Ishikawa (cell line): ENCODE results near the gene STK32C.

Experiments used
- CEBPB ChIP-seq: IDR thresholded peaks from 2 replicates; pipeline ENCODE4 v1.6.1; 2012
- CREB1 ChIP-seq: IDR thresholded peaks from 2 replicates; pipeline ENCODE4 v1.6.1; 2012; ENCODE audit warnings: low read depth
- EGR1 ChIP-seq: IDR thresholded peaks from 2 replicates; pipeline ENCODE4 v1.6.1; 2012
- EP300 ChIP-seq: IDR thresholded peaks from 2 replicates; pipeline ENCODE4 v1.6.1; 2012; ENCODE audit warnings: borderline replicate concordance
- FOXM1 ChIP-seq: IDR thresholded peaks from 2 replicates; pipeline ENCODE4 v1.6.1; 2012; ENCODE audit warnings: low read depth, borderline replicate concordance
- NFIC ChIP-seq: IDR thresholded peaks from 2 replicates; pipeline ENCODE4 v1.6.1; 2012
- RAD21 ChIP-seq: IDR thresholded peaks from 2 replicates; pipeline ENCODE4 v1.6.1; 2012; ENCODE audit warnings: low read depth
- TAF1 ChIP-seq: IDR thresholded peaks from 2 replicates; pipeline ENCODE4 v1.6.1; 2012; ENCODE audit warnings: low read depth, mild to moderate bottlenecking
- TCF12 ChIP-seq: IDR thresholded peaks from 2 replicates; pipeline ENCODE4 v1.6.1; 2012; ENCODE audit warnings: low read depth
- TEAD4 ChIP-seq: IDR thresholded peaks from 2 replicates; pipeline ENCODE4 v1.6.1; 2012
- YY1 ChIP-seq: IDR thresholded peaks from 2 replicates; pipeline ENCODE4 v1.6.1; 2012; ENCODE audit warnings: low read depth
- ZBTB7A ChIP-seq: IDR thresholded peaks from 2 replicates; pipeline ENCODE4 v1.6.1; 2012; ENCODE audit warnings: low read depth
- TF ChIP-seq, protein P1 (sequence below): IDR thresholded peaks from 2 replicates; pipeline ENCODE4 v1.6.1; 2012; ENCODE audit warnings: low read depth, mild to moderate bottlenecking
- TF ChIP-seq, protein P2 (sequence below): IDR thresholded peaks from 2 replicates; pipeline ENCODE4 v1.6.1; 2012
- TF ChIP-seq, protein P3 (sequence below): IDR thresholded peaks from 2 replicates; pipeline ENCODE4 v1.6.1; 2012

Gene STK32C

DNA sequence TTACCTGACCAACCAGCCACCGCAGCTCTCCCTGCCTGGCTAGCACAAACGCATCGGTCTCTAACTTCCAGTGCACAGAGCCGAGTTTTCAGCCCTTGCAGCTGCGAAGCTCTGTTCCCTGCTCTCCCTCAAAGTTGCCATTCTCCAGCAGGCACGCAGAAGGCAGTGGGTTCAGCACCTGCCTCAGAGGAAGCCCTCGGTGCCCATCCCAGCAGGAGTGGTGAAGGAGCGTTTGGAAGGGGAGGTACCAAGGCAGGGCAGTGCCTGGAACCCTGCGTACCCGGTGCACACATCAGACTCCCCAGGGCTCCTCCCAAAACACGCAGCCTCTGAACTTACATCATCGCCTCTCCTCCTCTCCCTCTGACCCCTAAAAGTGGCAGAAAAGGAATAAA is 1.7 kb upstream of the STK32C start:
- TF ChIP-seq, protein P1, sequence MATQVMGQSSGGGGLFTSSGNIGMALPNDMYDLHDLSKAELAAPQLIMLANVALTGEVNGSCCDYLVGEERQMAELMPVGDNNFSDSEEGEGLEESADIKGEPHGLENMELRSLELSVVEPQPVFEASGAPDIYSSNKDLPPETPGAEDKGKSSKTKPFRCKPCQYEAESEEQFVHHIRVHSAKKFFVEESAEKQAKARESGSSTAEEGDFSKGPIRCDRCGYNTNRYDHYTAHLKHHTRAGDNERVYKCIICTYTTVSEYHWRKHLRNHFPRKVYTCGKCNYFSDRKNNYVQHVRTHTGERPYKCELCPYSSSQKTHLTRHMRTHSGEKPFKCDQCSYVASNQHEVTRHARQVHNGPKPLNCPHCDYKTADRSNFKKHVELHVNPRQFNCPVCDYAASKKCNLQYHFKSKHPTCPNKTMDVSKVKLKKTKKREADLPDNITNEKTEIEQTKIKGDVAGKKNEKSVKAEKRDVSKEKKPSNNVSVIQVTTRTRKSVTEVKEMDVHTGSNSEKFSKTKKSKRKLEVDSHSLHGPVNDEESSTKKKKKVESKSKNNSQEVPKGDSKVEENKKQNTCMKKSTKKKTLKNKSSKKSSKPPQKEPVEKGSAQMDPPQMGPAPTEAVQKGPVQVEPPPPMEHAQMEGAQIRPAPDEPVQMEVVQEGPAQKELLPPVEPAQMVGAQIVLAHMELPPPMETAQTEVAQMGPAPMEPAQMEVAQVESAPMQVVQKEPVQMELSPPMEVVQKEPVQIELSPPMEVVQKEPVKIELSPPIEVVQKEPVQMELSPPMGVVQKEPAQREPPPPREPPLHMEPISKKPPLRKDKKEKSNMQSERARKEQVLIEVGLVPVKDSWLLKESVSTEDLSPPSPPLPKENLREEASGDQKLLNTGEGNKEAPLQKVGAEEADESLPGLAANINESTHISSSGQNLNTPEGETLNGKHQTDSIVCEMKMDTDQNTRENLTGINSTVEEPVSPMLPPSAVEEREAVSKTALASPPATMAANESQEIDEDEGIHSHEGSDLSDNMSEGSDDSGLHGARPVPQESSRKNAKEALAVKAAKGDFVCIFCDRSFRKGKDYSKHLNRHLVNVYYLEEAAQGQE = no peak
- TF ChIP-seq EP300 (no peak), CREB1 (no peak)

DNA sequence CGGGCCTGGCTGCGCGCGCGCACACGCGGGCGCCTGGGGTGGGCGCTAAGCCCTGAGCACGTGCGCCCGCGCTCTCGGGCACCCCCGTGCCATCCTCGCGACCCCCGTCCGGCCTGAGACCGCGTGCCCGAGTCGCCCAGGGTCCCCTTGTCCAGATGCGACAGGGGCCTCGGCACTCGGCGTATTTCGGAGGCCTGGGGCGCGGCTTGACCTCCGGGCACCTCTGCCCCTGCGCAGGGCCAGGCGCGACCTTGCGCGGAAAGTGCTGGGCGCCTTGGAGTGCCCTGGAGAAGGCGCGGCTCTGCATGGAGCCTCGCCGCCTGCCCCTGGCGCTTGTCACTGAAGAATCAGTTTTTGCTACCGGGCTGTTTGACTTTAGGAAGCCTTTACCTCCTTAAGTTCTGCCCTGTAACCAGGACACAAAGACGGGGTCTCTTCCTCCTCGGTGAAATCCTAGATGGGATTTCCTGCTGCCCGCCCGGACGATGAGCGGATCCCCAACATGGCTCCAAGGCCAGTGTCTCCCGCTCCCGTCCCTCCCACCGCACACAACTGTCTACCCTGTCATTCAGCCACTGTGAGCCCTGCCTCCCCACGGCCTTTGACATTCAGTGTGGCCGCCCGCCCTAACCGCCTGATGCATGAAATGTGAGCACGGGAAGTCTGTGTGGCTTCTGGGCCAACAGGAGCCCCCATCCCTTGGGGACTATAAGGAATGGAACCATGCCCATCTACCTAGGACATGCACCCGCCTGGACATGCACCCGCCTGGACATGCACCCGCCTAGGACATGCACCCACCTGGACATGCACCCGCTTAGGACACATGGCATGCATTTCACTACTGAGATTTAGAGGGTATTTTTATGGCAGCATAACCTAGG is 1.1 kb upstream of the STK32C start:
- TF ChIP-seq, protein P2, sequence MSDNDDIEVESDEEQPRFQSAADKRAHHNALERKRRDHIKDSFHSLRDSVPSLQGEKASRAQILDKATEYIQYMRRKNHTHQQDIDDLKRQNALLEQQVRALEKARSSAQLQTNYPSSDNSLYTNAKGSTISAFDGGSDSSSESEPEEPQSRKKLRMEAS = peak; percentile 95
- TF ChIP-seq, protein P1 = no peak
- TF ChIP-seq TAF1 (0 out of 2 replicates have a peak, but pooled peaks have one; percentile 44), CREB1 (no peak)
- TF ChIP-seq, protein P3, sequence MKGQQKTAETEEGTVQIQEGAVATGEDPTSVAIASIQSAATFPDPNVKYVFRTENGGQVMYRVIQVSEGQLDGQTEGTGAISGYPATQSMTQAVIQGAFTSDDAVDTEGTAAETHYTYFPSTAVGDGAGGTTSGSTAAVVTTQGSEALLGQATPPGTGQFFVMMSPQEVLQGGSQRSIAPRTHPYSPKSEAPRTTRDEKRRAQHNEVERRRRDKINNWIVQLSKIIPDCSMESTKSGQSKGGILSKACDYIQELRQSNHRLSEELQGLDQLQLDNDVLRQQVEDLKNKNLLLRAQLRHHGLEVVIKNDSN = peak; percentile 44; the same call in 1 of the 2 replicates

DNA sequence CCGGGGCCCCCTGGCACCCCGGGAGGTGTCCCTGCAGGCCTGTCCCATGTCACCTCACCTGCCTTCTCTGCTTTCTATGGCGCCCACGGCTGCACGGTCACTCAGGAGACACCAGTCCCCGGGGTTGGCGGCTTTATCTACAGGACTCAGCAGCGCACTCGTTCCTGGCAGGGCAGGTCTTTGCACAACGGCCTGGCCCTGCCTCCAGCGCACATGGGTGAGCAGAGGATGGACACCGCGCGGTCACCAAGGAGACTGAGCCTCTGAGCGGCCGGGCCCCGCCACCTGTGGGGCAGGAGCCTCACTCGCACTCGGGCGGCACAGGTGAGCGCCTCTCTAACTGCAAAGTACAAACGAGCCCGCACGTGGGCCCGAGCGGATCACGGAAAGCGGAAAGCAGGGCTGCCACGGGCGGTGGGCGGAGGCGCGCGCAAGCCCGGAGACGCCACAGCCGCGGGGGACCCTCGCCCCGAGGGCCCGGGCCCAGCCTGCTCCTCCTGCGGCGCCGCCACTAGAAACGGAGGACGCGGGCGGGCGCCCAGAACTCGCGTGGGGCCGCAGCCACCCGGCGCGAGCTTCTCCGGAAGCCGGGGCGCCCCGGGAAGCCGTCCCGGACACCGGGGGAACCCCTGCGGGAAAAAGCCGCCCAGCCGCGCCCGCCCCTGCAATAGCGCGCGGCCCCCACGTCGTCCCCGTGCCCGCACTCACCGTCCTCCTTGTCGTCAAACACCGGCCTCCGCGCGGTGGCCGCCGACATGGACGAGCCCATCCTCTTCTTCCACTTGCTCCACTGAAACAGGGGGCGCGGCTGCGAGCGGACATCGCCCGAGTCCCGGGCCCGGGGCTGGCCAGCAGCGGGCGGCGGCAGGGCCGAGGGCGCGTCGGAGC is 642 bp downstream of the STK32C start:
- TF ChIP-seq, protein P1 = no peak
- no peak for TF ChIP-seq CEBPB
- TF ChIP-seq FOXM1 = no peak
- no peak for TF ChIP-seq EGR1
- TF ChIP-seq, protein P2 = peak; percentile 63
- no peak for TF ChIP-seq TAF1
- TF ChIP-seq ZBTB7A = peak; percentile 61; the same call in 1 of the 2 replicates
- no peak for TF ChIP-seq EP300
- TF ChIP-seq RAD21 = no peak; the same call in 1 of the 2 replicates
- no peak for TF ChIP-seq CREB1
- no peak for TF ChIP-seq TEAD4
- TF ChIP-seq, protein P3 = no peak

DNA sequence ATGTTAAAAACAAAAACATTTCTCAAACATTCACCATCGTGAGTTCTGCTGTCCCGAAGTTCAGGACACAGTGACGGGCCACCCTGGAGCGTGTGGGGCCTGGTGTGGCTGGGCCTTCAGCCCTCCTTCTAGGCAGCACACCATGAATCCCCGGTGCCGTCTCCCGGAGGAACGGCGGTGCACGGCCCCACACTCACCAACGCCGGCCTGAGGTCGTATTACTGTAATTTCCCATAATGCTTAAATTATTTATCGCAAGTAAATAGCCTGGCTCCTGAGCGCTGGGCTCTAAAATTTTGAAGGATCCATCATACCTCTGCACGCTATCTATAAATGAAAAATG is 1.4 kb downstream of the STK32C start:
- TF ChIP-seq EP300 = no peak
- no peak for TF ChIP-seq TAF1
- no peak for TF ChIP-seq TCF12
- TF ChIP-seq CREB1 = no peak
- no peak for TF ChIP-seq FOXM1
- TF ChIP-seq NFIC = no peak
- TF ChIP-seq EGR1 = no peak
- no peak for TF ChIP-seq TEAD4
- no peak for TF ChIP-seq ZBTB7A
- TF ChIP-seq, protein P2 = no peak
- TF ChIP-seq CEBPB = no peak
- TF ChIP-seq, protein P3 = no peak
- TF ChIP-seq YY1 = no peak
- no peak for TF ChIP-seq RAD21
- TF ChIP-seq, protein P1 = no peak
